Measurements from ENCODE around the gene HERC2. TPM values are rescaled to one million over a fixed set of nuclear protein-coding genes. Genes with fewer than 3 reads are reported as not detected.

HERC2 gene
- total and polyA plus RNA-seq, 4 donors: 14.6 to 45.4 (median 26.6) TPM

DNA sequence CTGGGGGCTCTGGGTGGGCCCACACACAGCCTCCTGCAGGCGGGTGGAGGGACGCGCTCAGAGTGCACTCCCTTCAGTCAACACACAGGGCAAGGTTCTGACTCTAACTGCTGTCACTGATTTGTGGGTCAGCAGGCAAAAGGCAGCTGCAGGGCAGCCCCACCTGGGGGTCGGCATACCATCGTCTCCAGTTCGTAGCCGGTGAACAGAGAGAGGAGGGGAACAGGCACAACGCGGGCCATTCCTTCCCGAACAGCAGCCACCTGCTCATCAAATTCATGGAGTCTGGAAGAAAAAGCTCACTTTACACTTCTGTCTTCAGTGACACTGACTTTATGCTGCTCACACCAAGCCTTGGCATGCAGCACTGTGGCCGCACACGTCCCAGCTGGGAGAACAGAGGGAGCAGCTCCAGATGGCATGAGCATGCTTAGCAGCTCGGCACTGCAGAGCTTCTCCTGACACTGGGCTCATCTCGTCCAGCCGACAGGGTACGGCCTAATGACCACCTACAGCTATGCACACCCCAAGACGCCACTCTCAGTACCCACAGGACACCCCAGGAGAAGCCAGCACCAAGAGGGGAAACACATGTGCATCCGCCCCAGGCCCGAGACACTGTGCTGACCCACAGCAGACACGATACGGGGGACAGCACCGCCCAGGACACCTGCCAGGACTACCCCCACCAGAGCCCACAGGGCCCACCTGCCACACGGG is 208.4 kb downstream of the HERC2 start (continued):
- TF ChIP-seq, protein P1, sequence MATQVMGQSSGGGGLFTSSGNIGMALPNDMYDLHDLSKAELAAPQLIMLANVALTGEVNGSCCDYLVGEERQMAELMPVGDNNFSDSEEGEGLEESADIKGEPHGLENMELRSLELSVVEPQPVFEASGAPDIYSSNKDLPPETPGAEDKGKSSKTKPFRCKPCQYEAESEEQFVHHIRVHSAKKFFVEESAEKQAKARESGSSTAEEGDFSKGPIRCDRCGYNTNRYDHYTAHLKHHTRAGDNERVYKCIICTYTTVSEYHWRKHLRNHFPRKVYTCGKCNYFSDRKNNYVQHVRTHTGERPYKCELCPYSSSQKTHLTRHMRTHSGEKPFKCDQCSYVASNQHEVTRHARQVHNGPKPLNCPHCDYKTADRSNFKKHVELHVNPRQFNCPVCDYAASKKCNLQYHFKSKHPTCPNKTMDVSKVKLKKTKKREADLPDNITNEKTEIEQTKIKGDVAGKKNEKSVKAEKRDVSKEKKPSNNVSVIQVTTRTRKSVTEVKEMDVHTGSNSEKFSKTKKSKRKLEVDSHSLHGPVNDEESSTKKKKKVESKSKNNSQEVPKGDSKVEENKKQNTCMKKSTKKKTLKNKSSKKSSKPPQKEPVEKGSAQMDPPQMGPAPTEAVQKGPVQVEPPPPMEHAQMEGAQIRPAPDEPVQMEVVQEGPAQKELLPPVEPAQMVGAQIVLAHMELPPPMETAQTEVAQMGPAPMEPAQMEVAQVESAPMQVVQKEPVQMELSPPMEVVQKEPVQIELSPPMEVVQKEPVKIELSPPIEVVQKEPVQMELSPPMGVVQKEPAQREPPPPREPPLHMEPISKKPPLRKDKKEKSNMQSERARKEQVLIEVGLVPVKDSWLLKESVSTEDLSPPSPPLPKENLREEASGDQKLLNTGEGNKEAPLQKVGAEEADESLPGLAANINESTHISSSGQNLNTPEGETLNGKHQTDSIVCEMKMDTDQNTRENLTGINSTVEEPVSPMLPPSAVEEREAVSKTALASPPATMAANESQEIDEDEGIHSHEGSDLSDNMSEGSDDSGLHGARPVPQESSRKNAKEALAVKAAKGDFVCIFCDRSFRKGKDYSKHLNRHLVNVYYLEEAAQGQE (IDR thresholded peaks at IDR 0.05): no peak
- TF ChIP-seq EGR1 (IDR thresholded peaks at IDR 0.05; ENCODE audit: low read depth in 2 of 2) (no peak), NR2F2 (IDR thresholded peaks at IDR 0.05) (no peak), FOXA2 (IDR thresholded peaks at IDR 0.05) (no peak), JUND (IDR thresholded peaks at IDR 0.05) (no peak), GABPA (IDR thresholded peaks at IDR 0.05 in 1 of 2, conservative IDR thresholded peaks at IDR 0.05 in 1 of 2) (no peak)
- TF ChIP-seq, protein P2, sequence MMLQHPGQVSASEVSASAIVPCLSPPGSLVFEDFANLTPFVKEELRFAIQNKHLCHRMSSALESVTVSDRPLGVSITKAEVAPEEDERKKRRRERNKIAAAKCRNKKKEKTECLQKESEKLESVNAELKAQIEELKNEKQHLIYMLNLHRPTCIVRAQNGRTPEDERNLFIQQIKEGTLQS (IDR thresholded peaks at IDR 0.05): no peak

DNA sequence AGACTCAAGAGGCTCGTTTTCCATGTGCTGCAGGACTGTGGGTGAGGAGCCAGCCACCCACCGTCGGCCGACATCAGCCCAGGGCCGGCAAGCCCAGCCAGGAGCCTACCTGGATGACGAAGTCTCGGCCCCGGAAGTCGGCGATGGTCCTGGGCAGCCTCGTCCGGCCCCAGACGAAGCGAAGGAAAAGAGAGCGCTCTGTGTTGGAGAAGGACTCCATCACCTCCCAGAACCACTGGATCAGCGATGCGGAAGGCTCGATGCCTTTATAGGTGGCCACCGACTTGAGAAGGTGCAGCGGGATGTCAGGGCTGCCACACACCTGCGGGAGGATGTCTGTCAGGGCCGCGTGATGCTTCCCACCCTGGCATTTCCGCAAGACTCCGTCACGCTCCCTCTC is 209.0 kb downstream of the HERC2 start:
- no peaks in the 10 kb centered on the region for H3K27me3 ChIP-seq (ENCODE audit: control insufficient read depth in 4 of 4, insufficient read depth in 4 of 4, low read length in 3 of 4)
- no peak overlapping the region for H3K9ac ChIP-seq (ENCODE audit: low read depth in 1 of 2, low read length in 2 of 2)
- no peak for DNase-seq (ENCODE audit: low spot score)
- H3K4me1 ChIP-seq (ENCODE audit: control insufficient read depth in 4 of 4, insufficient read depth in 4 of 4, low read length in 3 of 4): no peaks in the 10 kb centered on the region
- H3K9me3 ChIP-seq (ENCODE audit: control insufficient read depth in 4 of 4, low read length in 3 of 4): no peaks in the 10 kb centered on the region
- no peak for TF ChIP-seq TAF1 (conservative IDR thresholded peaks at IDR 0.05)
- TF ChIP-seq, protein P1 (IDR thresholded peaks at IDR 0.05): no peak
- H3K4me3 ChIP-seq (ENCODE audit: low read depth in 1 of 3, low read length in 3 of 3): no peak overlapping the region
- WGBS: 98% methylated on average over 26 of the region's 26 CpGs
- no peak overlapping the region for H3K27ac ChIP-seq (ENCODE audit: low read depth in 1 of 2, low read length in 2 of 2)
- peaks cover 9 to 59% (median 35%) of the 10 kb centered on the region in 4 donors for H3K36me3 ChIP-seq (ENCODE audit: control insufficient read depth in 4 of 4, insufficient read depth in 3 of 4, low read depth in 1 of 4, low read length in 3 of 4)

DNA sequence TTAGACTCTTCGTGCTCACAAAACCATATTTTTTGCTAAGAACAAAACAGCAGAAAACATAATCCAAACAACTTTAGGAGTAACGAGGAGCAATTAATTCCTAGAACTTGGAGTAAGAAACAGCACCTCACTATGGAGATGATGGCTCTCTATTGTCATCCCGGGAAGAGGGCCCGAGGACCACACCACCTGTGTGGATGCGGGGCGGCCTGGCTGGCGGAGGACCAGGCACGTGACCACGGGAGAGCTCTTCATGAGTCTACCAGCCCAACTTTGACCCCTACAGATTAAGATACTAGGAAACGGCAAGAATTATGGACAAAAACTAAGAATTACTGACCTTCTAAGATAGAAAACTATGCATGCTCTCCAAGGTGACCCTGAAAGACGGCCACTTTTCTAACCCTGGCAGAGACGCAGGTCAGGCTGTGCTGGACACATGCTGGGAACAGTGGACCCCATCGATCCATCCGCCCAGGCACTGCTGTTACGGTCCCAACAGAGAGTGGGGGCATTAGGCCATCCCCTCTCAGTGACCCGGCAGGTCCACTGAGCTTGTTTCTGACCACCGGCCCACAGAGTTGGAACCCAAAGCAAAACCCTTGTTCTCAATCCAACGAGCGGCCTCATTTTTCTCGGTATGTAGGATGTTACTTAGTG is 209.7 kb downstream of the HERC2 start:
- Histone ChIP-seq H3K9ac (ENCODE audit: low read depth in 1 of 2, low read length in 2 of 2) (no peak overlapping the region), H3K9me3 (ENCODE audit: control insufficient read depth in 4 of 4, low read length in 3 of 4) (no peaks in the 10 kb centered on the region), H3K27ac (ENCODE audit: low read depth in 1 of 2, low read length in 2 of 2) (no peak overlapping the region), H3K27me3 (ENCODE audit: control insufficient read depth in 4 of 4, insufficient read depth in 4 of 4, low read length in 3 of 4) (no peaks in the 10 kb centered on the region), H3K4me1 (ENCODE audit: control insufficient read depth in 4 of 4, insufficient read depth in 4 of 4, low read length in 3 of 4) (peaks cover 4 to 7% (median 4%) of the 10 kb centered on the region in 4 donors), H3K4me3 (ENCODE audit: low read depth in 1 of 3, low read length in 3 of 3) (no peak overlapping the region), H3K36me3 (ENCODE audit: control insufficient read depth in 4 of 4, insufficient read depth in 3 of 4, low read depth in 1 of 4, low read length in 3 of 4) (peaks cover 9 to 55% (median 34%) of the 10 kb centered on the region in 4 donors)
- 97% methylated on average over 20 of the region's 20 CpGs for WGBS
- peak; percentile 17 for DNase-seq (ENCODE audit: low spot score)
- no peak for TF ChIP-seq EGR1 (IDR thresholded peaks at IDR 0.05; ENCODE audit: low read depth in 2 of 2)
- TF ChIP-seq JUND (IDR thresholded peaks at IDR 0.05): no peak
- no peak for TF ChIP-seq SP1 (IDR thresholded peaks at IDR 0.05)
- TF ChIP-seq, protein P3, sequence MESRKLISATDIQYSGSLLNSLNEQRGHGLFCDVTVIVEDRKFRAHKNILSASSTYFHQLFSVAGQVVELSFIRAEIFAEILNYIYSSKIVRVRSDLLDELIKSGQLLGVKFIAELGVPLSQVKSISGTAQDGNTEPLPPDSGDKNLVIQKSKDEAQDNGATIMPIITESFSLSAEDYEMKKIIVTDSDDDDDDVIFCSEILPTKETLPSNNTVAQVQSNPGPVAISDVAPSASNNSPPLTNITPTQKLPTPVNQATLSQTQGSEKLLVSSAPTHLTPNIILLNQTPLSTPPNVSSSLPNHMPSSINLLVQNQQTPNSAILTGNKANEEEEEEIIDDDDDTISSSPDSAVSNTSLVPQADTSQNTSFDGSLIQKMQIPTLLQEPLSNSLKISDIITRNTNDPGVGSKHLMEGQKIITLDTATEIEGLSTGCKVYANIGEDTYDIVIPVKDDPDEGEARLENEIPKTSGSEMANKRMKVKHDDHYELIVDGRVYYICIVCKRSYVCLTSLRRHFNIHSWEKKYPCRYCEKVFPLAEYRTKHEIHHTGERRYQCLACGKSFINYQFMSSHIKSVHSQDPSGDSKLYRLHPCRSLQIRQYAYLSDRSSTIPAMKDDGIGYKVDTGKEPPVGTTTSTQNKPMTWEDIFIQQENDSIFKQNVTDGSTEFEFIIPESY (IDR thresholded peaks at IDR 0.05): no peak
- no peak for TF ChIP-seq NR2F2 (IDR thresholded peaks at IDR 0.05)
- TF ChIP-seq, protein P2 (IDR thresholded peaks at IDR 0.05): no peak
- no peak for TF ChIP-seq GABPA (IDR thresholded peaks at IDR 0.05 in 1 of 2, conservative IDR thresholded peaks at IDR 0.05 in 1 of 2)
- TF ChIP-seq, protein P4, sequence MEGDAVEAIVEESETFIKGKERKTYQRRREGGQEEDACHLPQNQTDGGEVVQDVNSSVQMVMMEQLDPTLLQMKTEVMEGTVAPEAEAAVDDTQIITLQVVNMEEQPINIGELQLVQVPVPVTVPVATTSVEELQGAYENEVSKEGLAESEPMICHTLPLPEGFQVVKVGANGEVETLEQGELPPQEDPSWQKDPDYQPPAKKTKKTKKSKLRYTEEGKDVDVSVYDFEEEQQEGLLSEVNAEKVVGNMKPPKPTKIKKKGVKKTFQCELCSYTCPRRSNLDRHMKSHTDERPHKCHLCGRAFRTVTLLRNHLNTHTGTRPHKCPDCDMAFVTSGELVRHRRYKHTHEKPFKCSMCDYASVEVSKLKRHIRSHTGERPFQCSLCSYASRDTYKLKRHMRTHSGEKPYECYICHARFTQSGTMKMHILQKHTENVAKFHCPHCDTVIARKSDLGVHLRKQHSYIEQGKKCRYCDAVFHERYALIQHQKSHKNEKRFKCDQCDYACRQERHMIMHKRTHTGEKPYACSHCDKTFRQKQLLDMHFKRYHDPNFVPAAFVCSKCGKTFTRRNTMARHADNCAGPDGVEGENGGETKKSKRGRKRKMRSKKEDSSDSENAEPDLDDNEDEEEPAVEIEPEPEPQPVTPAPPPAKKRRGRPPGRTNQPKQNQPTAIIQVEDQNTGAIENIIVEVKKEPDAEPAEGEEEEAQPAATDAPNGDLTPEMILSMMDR (IDR thresholded peaks at IDR 0.05; ENCODE audit: low read depth, low read length, missing input control): no peak
- no peak for TF ChIP-seq RXRA (IDR thresholded peaks at IDR 0.05)
- no peak for TF ChIP-seq HNF4A (conservative IDR thresholded peaks at IDR 0.05)
